NCI-H510A treated with DMSO at 0.1 percent for 48 hours (cell line): ENCODE results near the gene SLC5A4.
"Not testable (repeated sequence)": the region's sequence is repeated elsewhere in the genome, so short reads cannot be mapped to it uniquely, and the experiment has no call there.

Experiments used
- DNase-seq: peaks from one replicate; lab custom pipeline; 2025; lab: John Stamatoyannopoulos, UW

SLC5A4 gene

DNA sequence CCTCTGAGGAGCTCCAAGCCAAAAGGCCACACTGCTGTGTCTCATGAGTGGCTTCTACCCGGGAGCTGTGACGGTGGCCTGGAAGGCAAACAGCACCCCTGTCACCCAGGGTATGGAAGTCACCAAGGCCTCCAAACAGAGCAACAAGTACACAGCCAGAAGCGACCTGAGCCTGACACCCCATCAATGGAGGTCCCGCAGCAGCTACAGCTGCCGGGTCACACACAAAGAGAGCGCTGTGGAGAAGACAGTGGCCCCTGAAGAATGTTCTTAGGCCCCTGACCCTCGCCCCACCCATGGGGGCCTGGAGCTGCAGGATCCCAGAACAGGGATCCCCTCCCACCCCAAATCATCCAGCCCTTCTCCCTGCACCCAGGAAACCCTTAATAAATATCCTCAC lies 55.2 kb downstream of the SLC5A4 start:
- no peak for DNase-seq

DNA sequence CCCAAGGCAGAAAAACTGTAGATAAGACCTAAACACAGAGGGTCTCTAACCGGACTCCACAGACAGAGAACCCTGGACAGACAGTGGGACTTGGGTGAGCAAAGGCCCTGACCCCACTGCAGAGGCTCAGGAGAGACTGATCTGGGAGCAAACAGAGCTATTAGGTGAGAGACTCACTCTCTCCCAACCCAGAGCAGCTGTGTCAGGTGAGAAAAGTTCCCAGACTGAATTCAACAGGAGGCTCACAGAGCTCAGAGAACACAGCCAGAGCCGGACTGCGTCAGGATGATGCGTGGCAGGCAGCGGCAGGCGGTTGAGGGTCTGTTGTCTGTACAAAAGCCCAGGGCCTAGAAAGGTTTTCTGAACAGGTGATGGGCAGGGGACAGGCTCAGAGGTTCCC lies 55.8 kb downstream of the SLC5A4 start:
- no peak for DNase-seq

GRCh38 chr22:32197553-32198226 lies 57.5 kb downstream of the SLC5A4 start:
- not testable (repeated sequence) for DNase-seq

GRCh38 chr22:32195900-32196299 lies 59.2 kb downstream of the SLC5A4 start:
- not testable (repeated sequence) for DNase-seq

DNA sequence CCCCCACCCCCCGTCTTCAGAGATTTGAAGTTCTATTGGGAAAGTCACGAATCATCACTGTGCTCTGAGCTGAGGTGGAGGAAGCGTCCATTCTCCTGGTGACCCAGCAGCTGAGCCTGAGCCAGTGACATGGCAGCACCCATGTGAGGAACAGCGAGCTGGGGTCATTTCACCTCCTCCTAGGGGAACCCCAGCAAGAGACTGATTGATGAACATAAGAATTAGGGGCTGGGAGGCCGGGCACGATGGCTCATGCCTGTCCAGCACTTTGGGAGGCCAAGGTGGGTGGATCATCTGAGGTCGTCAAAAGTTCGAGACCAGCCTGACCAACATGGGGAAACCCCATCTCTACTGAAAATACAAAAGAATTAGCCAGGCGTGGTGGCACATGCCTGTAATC lies 61.8 kb downstream of the SLC5A4 start:
- DNase-seq, result not testable (repeated sequence)

DNA sequence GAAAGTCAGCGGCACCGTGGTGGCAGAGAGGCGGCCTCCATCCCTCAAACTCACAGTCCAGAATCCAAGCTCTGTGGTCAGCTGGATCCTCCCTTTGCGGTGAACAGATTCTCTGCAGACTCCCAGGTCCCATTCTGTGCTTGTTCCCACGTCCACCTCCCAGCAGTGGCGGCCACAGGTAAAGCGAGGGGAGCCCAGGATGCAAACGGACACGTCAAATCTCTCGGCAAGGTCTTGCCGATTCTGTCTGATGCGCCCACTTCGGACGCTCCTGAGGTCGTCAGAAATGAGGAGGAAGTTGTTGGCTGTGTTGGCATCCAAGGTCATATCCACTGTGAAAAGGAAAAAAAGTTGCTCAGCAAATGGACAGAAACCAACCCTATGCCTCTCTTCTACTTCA lies 64.1 kb downstream of the SLC5A4 start:
- not testable (repeated sequence) for DNase-seq

- DNase-seq, result no peak
Observed at GRCh38 chr22:32185821-32186220, 69.3 kb downstream of the SLC5A4 start.

DNA sequence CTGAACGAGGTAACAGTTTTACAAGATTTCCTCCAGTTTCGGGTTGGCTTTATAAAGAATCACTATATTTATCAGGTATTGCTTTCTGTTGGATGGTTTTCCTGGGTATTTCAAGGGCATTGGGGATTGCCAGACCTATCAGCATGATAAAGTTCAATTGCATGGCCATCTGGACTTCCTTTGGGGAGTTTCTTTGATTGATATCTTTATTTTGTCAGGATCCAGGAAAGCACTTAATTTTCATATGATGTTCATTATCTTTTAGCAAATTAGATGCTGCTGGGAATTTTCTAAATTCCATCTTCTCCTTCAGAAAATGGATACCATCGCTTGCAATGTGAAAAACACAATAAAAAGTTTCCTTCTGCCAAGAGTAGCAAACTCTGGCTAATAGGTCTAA lies 71.5 kb downstream of the SLC5A4 start:
- DNase-seq, result no peak

DNA sequence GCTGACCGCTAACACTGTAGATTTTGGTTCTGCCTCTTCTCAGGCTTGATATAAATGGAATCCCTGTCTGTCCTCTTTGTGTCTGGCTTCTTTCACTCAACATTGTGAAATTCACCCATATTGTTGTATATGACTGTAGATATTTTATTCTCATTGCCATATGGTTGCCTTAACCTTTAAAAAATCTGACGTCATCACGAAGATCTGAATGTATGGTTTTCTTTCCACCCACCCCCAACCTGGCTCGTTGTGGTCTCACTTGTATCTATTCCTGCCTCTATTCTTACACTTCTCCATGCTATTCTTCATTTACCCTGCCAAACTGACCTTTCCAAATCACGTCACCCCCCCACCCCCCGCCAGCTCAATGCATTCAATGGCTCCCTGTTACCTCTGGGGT lies 74.1 kb downstream of the SLC5A4 start:
- no peak for DNase-seq

- DNase-seq, result no peak
Observed at GRCh38 chr22:32177221-32177765, 77.9 kb downstream of the SLC5A4 start.

GRCh38 chr22:32175683-32176644 lies 79.2 kb downstream of the SLC5A4 start:
- DNase-seq, result no peak

DNA sequence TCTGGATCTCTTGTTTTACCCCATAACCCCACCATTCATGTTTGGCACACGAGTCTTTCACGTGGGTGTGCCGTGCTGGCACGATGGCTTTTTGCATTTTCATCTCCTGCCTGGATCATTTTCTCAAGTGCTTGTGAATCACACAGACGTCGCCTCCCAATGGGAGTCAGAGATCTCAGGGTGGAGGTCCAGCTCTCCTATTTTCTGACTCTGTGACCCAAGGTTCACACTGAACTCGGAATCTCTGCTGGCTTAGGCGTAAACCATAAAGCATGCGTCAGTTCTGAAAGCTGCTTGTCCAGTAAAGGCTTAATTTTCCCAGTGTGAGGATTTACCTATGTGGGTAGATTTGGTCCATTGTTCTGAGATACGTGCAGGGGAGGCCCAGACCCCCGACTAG lies 80.0 kb downstream of the SLC5A4 start:
- no peak for DNase-seq
